GM10248 (cell line): ENCODE results near the gene PDE4D.

Source experiments
- CTCF ChIA-PET: fragments of 300-600 bp; sonication (Branson Sonifier 250); formaldehyde crosslinking; extraction: SDS; loops from one replicate; lab custom pipeline; 2021; ENCODE audit warnings: antibody characterized with exemption; lab: Yijun Ruan, JAX
- POLR2A ChIA-PET: fragments of 350-650 bp; sonication (Branson Sonifier 250); formaldehyde crosslinking; extraction: SDS; loops from one replicate; lab custom pipeline; 2020; ENCODE audit warnings: antibody characterized with exemption; lab: Yijun Ruan, JAX
- DNase-seq: peaks from one replicate; pipeline ENCODE4 v3.0.0; 2012; ENCODE audit errors: extremely low spot score
- CTCF ChIP-seq: IDR thresholded peaks from 2 replicates; pipeline ENCODE4 v1.5.1; 2012; ENCODE audit warnings: mild to moderate bottlenecking, low read depth; ENCODE audit errors: extremely low read depth, missing control alignments, control extremely low read depth

PDE4D gene

GRCh38 chr5:59186623-59187022 is 706.9 kb downstream of the PDE4D start:
- TF ChIP-seq CTCF = no peak
- POLR2A ChIA-PET = no interaction called here
- DNase-seq = no peak
- CTCF ChIA-PET = interaction anchor here (1.8 to 14.9 kb wide), 4 partner anchors 181 to 486 kb away, joined by 8 to 135 read pairs (median 42); no protein-coding TSS in a partner anchor

GRCh38 chr5:59185757-59186385 is 707.7 kb downstream of the PDE4D start:
- peak; percentile 0 for TF ChIP-seq CTCF
- ChIA-PET POLR2A (no interaction called here), CTCF (interaction anchor here (1.1 to 14.9 kb wide), 4 partner anchors 11 to 487 kb away, joined by 3 to 135 read pairs (median 42); no protein-coding TSS in a partner anchor)
- no peak for DNase-seq

- ChIA-PET CTCF (interaction anchor here (0.9 to 14.9 kb wide), 4 partner anchors 10 to 197 kb away, joined by 3 to 135 read pairs (median 37); no protein-coding TSS in a partner anchor), POLR2A (no interaction called here)
- no peak for TF ChIP-seq CTCF
- no peak for DNase-seq
Observed at GRCh38 chr5:59184769-59185168, 708.8 kb downstream of the PDE4D start.

- no peak for TF ChIP-seq CTCF
- ChIA-PET POLR2A (no interaction called here), CTCF (interaction anchor here (1.1 to 14.9 kb wide), 6 partner anchors 9 to 617 kb away, joined by 3 to 135 read pairs (median 8); no protein-coding TSS in a partner anchor)
- no peak for DNase-seq
Observed at GRCh38 chr5:59182760-59183159, 710.8 kb downstream of the PDE4D start.

- DNase-seq = peak; percentile 22
- ChIA-PET POLR2A (no interaction called here), CTCF (interaction anchor here (1.2 to 3.6 kb wide), 11 partner anchors 10 to 294 kb away, joined by 3 to 16 read pairs (median 6); no protein-coding TSS in a partner anchor)
- no peak for TF ChIP-seq CTCF
Observed at GRCh38 chr5:59180515-59180914, 713.0 kb downstream of the PDE4D start.

GRCh38 chr5:59179704-59180103 is 713.8 kb downstream of the PDE4D start:
- CTCF ChIA-PET = interaction anchor here (1.5 to 3.6 kb wide), 7 partner anchors 10 to 288 kb away, joined by 3 to 16 read pairs (median 8); no protein-coding TSS in a partner anchor
- DNase-seq = no peak
- no peak for TF ChIP-seq CTCF
- POLR2A ChIA-PET = no interaction called here
